ENCODE measurements around the gene KIFC3.

KIFC3 gene

DNA sequence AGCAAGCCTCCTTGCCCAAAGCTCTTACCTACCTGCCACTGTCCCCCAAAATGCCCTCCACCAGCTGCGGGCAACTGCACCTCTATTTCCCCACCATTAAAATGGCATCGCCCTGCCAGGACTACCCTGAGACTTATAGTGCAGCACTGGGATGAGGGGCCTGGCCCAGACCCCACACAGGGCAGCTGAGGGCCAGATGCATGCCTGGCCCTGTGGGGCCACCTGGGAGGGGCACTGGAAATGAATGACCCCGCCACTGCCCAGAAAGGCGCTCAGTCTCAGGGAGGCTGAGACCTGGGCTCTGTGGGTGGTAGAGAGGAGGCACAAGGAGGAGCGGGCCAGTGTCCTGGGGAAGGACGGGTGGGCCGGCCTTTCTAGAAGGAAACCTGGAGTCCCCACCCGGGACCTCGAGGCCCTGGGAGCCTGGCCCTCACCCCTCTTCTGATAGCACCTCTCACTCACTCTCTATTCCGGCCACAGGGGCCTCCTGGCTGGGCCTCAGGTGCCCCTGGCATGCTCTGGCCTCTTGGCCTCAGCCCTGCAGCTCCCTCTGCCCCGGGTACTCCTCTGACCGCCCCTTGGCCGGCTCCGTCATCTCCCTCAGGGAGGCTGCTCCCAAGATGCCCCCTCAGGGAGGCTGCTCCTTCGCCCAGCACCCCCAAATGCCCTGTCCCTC is 39.8 kb downstream of the KIFC3 start:
- no peak for DNase-seq

DNA sequence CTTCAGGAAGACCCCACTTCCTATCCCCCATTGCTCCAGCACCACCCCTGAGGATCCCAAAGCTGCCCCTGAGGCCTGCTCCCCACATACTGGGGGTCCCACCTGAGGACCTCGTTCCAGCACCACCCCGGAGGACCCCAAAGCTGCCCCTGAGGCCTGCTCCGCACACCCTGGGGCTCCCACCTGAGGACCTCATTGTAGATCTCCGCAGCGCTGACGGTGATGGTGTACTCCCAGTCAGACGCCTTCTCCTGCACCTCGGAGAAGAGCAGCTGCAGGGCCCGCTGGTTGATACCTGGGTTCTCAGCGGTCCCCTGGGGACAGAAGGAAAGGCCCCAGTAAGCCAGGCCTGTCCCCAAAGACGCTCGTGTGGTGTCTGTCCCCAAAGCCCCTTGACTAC is 40.3 kb downstream of the KIFC3 start:
- DNase-seq = no peak

DNA sequence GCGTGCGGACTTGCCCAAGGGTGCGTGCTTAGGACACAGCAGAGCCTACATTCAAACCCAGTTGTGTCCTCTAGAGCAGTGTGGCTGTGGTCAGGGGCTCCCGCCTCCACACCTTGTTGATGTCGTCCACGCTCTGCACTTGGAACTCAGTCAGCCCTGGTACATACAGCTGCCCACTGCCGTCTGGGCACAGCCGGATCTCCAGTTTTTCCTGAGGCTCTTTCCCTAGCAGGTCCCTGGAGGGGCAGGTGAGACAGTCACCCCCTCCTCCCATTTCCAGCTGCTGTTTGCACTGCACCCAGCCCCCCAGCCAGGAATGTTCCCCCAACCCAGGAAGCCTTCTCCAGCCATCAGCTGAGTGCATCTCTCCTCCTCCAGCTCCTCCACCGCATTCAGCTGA is 41.0 kb downstream of the KIFC3 start:
- DNase-seq = no peak

DNA sequence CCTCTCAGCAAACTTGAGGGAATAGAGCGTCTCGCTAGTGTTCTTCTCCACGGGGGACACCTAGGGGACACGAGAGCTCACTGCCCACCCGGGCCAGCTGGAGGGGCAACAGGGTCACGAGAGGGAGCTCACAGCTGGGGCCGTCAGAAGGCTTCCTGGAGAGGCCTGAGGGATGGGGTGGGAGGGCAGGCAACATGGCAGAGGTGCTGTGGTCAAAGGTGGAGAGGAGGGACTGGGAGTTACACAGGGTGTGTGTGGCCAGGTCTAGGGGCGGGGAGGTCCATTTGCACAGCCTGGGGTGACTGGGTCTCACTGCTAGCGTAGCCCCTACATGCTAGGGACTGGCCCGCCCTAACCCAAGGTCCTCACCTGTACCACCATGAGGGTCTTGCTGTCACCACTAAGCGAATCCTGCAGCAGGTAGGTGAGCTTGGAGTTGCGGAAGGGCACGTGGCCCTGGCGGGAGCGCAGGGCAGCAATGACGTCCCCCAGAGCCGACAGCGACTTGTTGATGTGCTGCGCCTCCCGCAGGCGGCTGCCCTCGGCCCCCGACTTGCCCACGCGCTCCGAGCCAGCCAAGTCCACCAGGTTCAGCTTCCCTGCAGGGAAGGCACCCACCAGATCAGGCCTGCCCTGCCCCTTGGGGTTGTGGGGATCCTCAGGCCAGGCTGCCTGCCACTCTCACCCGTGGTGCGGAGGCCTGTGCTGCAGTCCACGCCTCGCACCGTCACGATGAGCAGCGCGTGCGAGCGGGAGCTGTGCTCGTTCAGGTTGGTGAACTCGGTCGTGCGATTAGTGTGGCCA is 41.7 kb downstream of the KIFC3 start:
- no peak for DNase-seq

DNA sequence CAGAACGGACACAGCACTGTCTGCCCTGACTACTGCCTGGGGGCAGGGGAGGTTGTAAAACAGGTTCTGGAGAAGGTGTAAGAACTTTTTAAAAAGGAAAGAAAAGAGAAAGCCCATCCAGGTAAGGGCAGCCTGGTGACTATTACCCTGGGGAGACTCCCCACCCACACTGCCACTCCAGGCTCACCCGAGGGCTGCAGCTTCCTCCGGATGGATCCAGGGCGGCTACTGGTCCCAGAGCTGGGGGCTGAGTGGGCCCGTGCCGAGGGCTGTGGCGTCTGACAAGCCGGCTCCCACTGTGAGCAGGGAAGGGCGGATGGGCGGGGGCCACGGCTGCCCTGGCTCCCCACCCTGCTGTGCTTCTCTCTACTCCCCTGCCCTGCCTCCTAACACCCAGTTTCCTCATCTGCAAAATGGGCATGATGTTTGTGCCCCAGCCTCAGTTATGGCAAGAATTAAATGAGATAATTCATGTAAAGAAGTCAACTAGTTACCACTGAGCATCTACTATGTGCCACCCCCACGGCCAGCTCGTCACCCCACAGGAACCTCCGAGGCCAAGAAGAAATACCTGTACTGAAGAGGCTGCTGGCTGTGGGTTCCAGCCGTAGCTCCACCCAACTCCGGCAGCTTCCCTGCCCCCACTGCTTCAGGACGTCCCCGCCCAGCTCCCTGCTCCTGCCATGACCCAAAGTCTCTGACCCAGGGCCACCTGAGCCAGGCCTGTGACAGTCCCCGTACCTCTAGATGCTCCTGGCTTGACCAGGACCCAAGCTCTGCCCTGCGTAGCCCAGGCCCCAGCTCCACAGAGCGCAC is 42.5 kb downstream of the KIFC3 start:
- DNase-seq = no peak

DNA sequence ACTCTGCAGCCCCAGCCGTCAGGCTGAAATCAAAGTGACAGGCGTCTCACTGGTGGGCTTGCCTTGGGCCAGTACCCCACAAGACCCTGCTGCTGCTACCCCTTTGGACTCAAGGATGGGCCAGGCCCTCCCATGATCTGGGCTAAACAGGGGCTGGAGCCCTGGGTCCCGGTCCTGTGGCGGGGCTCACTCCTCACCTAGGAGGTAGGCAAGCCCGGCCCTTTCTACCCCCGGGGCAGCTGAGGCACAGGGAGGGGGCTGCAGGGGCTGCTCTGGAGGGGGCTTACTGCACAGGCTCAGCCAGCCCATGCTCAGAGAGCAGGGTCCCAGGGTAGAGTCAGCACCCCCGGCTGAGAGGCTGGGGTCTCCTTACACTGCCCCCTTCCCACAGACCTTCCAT is 43.2 kb downstream of the KIFC3 start:
- DNase-seq = no peak

DNA sequence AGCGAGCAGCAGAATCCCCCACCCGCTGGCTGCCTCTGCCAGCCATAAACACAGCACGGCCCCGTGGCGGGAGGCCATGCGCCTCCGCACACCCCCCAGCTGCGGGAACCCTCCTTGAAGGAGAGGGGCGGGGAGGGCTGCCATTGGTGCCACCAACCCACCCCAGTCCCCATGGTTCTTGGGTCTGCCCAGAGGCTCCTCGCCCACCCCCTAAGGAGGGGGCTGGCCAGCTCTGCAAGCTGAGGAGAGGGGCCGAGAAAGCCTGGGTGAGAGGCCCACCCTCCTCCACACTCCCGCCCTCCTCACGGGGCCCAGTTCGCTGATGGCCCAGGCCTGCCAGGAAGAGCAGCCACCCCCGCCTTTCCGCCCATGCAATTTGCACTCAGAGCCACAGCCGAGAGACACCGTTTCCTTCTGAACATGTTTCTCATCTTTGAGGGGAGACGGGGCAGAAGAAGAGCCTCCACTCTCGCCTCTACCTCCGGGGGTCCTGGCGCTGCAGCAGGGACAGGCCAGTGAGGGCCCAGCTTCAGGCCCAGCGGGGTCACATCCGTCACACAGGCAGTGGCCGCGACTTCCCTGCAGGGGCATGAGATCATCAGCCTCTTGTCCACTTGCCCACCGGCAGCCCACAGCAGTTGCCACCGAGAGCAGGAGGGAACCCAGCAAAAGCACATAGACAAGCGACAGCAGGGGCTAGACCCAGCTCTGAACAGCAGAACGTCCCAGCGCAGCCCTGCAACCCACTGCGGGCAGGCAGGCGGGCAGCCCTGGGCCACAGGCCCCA is 43.8 kb downstream of the KIFC3 start:
- no peak for DNase-seq

DNA sequence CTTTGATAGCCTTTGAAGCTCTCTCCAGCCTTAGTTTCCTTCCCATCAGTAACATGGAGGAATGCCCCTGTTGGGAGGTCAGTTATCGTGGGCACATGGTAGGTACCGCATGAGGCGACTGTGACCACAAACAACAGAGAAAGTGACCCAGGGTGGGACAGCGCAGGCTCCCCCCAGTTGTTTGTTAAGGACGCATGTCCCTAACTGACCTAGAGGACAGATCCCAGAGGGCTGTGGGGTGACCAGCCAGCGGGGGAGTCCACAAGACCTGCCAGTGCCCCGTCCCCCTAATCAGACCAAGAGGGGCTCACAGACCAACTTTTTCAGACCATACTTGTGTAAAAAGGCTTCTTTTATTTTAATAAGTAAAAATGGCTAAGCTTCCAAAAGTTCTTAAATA is 44.4 kb downstream of the KIFC3 start:
- DNase-seq = no peak

DNA sequence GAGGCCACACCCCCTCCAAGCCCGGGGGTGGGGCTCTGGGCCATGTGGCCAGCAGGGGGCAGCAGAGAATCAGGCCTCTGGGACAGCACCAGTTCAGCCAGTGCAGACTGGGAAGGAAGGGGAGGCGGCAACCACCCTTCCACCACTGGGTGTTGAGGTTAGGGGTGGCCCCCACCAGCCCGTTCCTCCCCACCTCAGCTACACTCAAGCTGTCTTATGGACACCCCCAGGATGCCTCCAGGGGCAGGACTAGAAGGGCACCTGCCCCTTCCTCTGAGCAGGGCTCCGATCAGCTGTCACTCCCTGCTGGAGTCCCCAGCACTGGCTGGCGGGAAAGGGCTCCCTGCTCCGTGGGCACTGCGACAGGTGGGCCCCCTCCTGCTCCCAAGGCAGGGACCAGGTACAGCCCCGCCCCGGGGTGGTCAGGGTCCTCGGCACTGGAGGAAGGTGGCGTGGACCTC is 44.9 kb downstream of the KIFC3 start:
- peak; percentile 84 for DNase-seq

DNA sequence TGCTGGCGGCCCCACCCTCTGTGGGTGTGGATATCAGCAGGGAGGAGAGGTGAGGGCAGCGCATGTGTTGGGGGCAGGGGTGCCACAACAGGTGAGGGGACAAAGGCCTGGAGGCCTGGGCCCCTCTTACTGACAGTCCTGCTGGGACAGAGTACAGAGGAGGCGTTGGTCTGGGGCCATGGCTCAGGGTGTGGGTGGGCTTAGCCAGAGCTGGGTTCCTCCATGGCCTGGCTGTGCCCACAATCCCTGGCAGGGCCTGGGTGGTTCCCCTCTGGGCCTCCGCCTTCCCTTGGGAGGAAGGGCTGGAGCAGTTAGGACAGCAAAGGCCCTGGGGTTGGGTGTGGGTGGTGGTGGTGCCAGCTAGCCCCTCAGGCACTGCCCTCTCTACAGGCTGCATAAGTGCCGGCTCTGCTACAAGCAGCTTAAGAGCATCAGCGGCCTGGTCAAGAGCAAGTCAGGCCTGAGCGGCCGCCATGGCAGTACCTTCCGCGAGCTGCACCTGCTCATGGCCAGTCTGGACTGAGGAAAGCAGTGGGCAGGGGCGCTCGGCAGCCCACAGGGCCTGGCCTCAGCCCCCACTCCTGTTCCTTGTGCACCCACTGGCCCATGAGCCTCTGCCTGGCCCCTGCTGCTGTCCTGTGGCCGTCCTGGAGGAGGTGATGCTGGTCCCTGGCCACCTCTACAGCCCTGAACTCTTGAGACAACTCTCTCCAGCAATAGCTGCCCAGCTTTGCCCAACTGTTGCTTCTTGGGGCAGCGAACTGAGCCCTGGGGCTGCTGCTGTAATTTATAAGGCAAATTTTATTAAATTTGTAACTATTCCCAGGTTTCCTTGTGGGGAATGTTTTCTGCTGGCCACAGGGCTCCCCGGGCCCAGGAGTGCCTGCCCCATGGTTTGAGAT is 45.6 kb downstream of the KIFC3 start:
- DNase-seq = no peak

DNA sequence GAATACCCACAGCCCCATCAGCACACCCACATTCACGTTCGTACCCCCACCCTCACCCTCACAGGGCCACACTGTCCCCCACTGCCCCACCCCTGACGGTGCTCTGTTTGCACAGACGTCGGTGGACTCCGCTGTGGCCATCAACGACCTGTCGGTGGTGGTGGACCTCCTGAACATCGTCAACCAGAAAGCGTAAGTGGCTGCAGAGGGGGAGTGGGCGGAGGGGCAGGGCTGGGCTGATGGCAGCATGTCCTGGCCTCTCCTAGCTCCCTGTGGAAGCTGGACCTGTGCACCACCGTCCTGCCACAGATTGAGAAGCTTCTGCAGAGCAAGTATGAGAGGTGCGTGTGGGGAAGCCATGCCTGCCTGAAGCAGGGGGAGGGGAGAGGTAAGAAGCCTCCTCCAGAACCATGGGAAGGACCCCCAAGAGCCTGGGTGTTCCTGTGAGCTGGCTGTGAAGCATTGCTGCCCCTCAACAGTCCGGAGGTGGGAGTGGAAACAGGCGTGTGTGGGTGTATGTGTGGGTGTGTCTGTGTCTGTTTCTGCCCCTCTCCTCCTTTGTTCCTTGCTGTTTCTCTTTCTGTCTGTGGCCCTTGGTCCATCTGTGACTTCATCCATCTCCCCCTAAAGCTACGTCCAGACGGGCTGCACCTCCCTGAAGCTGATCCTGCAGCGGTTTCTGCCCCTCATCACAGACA is 46.4 kb downstream of the KIFC3 start:
- DNase-seq = no peak

DNA sequence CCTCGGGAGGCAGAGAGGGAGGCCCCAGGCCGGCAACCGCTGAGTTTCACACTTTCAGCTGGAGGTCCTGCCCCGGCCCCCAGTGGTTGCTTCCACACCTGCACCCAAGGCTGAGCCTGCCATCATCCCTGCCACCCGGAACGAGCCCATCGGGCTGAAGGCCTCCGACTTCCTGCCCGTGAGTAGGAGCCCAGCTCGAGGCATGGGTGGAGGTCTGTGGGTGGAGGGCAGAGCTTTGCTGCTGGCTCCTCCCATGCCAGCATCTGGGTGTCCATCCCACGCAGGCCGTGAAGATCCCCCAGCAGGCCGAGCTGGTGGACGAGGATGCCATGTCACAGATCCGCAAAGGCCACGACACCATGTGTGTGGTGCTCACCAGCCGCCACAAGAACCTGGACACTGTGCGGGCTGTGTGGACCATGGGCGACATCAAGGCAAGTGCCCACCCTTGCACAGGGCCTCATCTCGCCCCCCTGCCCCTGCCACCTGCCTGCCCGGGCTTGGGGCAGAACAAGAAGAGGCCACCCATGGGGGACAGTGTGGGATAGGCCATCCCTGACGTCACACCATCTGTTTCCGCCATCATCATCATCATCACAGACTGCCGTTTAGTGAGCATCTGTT is 47.1 kb downstream of the KIFC3 start:
- DNase-seq = no peak

DNA sequence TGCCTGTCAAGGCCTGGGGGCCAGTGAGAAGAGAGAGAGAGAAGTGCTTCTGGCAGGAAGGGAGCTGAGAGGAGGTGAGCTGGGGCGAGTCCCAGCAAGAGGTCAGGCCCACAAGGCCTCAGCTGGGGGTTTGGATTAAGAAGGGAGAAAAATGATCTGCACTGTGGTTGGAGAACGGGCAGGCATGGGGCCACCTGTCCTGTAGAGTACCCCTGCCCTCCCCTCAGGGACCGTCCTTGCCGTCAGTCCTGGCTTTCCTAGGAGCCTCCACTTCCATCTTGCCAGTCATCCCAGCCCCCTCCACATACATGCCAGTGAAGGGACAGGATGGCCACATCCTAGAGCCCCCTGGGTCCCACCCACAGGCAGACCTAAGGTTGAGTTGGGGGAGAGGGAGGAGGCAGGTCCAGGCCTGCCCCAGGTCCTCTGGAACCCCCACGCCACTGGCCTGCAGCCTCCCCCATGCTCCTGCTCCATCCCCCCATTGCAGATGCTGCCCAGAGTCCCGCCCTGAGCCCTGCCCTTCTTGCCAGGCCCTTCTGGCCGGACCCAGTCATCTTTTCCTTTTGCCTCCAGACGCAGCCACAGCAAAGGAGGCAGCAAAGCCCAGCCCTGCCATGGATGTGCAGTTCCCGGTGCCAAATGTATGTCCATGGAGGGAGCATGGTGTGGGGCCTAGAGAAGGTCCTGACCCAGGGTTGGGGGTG is 47.8 kb downstream of the KIFC3 start:
- DNase-seq = no peak

DNA sequence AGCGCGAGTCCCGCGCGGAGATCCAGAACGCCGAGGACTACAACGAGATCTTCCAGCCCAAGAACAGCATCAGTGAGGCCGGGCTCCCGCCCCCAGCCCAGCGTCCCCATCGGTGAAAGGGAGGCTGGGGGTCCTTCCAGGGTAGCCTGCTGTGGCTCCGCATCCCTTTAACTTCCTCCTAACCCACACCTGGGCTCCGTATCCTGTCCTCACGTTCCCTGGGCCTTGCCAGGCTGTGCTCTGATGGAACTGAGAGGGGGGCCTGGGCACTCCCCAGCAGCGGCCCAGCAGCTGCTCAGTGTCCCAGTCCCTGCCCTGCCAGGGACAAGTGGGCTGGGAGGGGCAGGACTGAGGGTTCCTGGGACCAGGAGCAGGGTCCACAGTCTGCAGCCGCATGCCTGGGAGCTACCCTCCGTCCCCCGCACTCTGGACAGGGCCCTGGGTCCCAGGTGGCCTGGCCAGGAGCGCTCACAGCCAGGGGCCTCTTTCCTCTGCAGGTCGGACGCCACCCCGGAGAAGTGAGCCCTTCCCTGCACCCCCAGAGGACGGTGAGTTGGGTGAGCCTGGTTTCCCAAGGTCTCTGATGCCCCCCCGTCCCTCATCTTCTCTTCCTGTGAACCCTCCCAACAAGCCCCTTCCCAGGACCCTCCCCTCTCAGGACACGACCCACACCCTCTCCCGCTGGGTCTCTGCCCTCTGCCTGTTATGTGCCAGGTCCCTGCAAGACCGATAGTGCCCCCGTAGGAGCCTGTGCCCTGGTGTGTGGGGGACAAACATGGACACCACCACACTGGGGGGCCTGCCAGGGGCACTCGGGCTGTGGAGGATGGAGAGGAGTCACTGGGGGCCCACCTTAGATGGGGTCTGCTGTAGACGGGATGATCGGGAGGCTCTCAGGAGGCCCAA is 48.6 kb downstream of the KIFC3 start:
- DNase-seq = no peak

DNA sequence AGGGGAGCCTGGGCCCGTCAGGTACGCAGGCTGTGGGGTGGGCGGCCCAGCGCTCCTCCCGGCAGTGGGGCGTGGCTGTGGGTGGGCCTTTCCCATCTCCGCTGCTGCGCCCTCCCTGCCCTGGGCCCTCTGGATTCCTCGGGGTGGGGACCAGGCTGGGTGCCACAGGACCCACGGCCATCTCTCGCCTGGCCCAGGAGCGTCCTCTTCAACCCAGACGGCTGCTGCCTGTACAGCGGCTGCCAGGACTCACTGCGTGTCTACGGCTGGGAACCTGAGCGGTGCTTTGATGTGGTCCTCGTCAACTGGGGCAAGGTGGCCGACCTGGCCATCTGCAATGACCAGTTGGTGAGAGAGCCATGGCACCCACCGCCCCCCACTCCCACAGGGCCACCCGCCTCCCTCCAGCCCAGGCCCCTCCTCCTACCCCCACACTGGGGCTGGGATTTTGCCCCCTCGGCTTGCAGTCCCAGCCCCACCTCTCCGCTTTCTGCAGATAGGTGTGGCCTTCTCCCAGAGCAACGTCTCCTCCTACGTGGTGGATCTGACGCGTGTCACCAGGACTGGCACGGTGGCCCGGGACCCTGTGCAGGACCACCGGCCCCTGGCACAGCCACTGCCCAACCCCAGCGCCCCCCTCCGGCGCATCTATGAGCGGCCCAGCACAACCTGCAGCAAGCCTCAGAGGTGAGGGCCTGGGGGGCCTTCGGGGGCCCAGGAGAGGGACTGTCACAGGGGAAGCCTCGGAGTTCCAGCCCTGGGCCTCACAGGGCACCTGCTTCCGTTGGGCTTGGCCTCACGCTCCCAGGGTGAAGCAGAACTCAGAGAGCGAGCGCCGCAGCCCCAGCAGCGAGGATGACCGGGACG is 49.5 kb downstream of the KIFC3 start:
- DNase-seq = no peak

DNA sequence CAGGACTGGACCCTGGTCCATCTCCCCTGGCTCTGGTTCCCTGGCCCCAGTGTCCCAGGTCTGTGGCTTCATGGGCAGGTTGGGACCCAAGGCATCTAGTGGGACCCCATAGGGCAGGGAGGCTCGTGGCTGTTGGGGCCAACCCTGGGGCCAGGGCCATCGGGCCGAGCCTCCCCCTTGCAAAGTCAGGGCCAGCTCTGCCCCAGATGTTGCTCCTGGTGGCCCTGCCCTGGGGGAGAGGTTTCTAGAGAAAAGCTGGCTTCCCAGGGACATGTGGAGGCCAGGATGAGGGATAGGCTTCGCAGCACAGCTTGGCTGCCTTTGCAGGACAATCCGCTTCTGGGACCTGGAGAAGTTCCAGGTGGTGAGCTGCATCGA is 50.1 kb downstream of the KIFC3 start:
- no peak for DNase-seq

DNA sequence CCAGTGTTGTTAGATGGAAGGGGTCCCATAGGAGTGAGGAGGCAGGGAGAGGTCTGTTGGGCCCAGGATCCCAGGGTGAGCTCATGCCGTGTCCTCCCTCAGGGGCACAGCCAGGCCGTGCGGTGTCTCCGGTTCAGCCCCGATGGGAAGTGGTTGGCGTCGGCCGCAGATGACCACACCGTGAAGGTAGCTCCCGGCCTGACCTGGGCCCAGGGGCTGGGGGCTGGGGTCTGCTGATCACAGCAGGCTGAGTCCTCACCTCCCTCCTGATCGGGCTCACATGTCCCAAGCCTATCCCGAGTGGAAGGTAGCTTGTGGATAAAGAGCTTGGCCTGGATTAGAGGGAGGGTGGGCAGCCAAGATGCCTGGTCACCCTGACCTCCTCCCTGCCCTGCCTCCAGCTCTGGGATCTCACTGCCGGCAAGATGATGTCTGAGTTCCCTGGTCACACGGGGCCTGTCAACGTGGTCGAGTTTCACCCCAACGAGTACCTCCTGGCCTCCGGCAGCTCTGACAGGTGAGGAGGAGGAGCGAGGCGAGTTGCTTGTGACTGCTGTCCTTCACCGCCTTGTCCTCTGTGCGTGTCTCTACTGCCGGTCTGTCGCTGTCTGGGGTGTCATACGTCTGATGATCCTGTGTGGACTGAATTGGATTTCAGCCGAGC is 50.6 kb downstream of the KIFC3 start:
- no peak for DNase-seq
